NB4 (cell line): ENCODE results near the gene ATRNL1.
"Not testable (repeated sequence)": the region's sequence is repeated elsewhere in the genome, so short reads cannot be mapped to it uniquely, and the experiment has no call there.

Experiments
- CTCF ChIP-seq: IDR thresholded peaks from one replicate; pipeline ENCODE4 v1.5.1; 2012; ENCODE audit warnings: low read depth, low read length
- POLR2A ChIP-seq: IDR thresholded peaks from 2 replicates; pipeline ENCODE4 v1.6.1; 2011; ENCODE audit warnings: mild to moderate bottlenecking; ENCODE audit not compliant: insufficient read length; ENCODE audit errors: extremely low read depth
- TF ChIP-seq, protein P1 (sequence below): IDR thresholded peaks from 2 replicates; pipeline ENCODE4 v1.6.1; 2011; ENCODE audit warnings: low read depth, low read length

DNA sequence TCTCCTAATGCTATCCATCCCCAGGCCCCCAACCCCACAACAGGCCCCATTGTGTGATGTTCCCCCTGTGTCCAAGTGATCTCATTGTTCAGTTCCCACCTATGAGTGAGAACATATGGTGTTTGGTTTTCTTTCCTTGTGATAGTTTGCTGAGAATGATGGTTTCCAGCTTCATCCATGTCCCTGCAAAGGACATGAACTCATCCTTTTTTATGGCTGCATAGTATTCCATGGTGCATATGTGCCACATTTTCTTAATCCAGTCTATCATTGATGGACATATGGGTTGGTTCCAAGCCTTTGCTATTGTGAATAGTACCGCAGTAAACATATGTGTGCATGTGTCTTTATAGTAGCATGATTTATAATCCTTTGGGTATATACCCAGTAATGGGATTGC lies 160.6 kb downstream of the ATRNL1 start:
- not testable (repeated sequence) for TF ChIP-seq POLR2A, CTCF
- TF ChIP-seq, protein P1, sequence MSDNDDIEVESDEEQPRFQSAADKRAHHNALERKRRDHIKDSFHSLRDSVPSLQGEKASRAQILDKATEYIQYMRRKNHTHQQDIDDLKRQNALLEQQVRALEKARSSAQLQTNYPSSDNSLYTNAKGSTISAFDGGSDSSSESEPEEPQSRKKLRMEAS = not testable (repeated sequence)
